ENCODE results near the gene CCDC134.

CCDC134 gene

GRCh38 chr22:41816241-41816640 lies 15.8 kb downstream of the CCDC134 start:
- no CpG with 5 or more reads among the region's 1 CpG for WGBS (ENCODE audit: insufficient coverage)
- no peak overlapping the region for H3K4me3 ChIP-seq (ENCODE audit: control insufficient read depth in 1 of 7, extremely low read depth in 1 of 7, insufficient read depth in 4 of 7, low read depth in 2 of 7, low read length in 6 of 7)
- ChIA-PET CTCF (interaction anchor here (1.4 kb wide), 1 partner anchor 16 kb away, joined by 10 read pairs; the partner anchor contains the start of gene CCDC134), POLR2A (no interaction called here)
- H3K4me1 ChIP-seq (ENCODE audit: control extremely low read depth in 1 of 4, control insufficient read depth in 4 of 4, insufficient read depth in 4 of 4, low read length in 3 of 4): no peaks in the 10 kb centered on the region
- H3K9me3 ChIP-seq (ENCODE audit: control extremely low read depth in 1 of 5, control insufficient read depth in 4 of 5, insufficient read depth in 2 of 5, low read depth in 1 of 5, low read length in 4 of 5): no peaks in the 10 kb centered on the region
- H3K27ac ChIP-seq (ENCODE audit: insufficient read depth in 1 of 2, low read depth in 1 of 2, low read length in 2 of 2, poor library complexity in 1 of 2, severe bottlenecking in 2 of 2): no peak overlapping the region
- no peaks in the 10 kb centered on the region for H3K27me3 ChIP-seq (replicated peaks in 2 of 5; ENCODE audit: control insufficient read depth in 4 of 5, insufficient read depth in 5 of 5, low read length in 4 of 5)
- H3K36me3 ChIP-seq (ENCODE audit: control insufficient read depth in 4 of 4, insufficient read depth in 4 of 4, low read length in 3 of 4): peaks cover 8 to 62% (median 41%) of the 10 kb centered on the region in 4 experiments
- no peak for DNase-seq

- no peaks in the 10 kb centered on the region for H3K4me1 ChIP-seq (ENCODE audit: control extremely low read depth in 1 of 4, control insufficient read depth in 4 of 4, insufficient read depth in 4 of 4, low read length in 3 of 4)
- no peak overlapping the region for H3K27ac ChIP-seq (ENCODE audit: insufficient read depth in 1 of 2, low read depth in 1 of 2, low read length in 2 of 2, poor library complexity in 1 of 2, severe bottlenecking in 2 of 2)
- no peaks in the 10 kb centered on the region for H3K9me3 ChIP-seq (ENCODE audit: control extremely low read depth in 1 of 5, control insufficient read depth in 4 of 5, insufficient read depth in 2 of 5, low read depth in 1 of 5, low read length in 4 of 5)
- no peak for DNase-seq
- H3K36me3 ChIP-seq (ENCODE audit: control insufficient read depth in 4 of 4, insufficient read depth in 4 of 4, low read length in 3 of 4): peaks cover 8 to 58% (median 41%) of the 10 kb centered on the region in 4 experiments
- 92% methylated on average over 2 of the region's 2 CpGs for WGBS (ENCODE audit: insufficient coverage)
- CTCF ChIA-PET: interaction anchor here (1.4 kb wide), 1 partner anchor 16 kb away, joined by 10 read pairs; the partner anchor contains the start of gene CCDC134
- H3K4me3 ChIP-seq (ENCODE audit: control insufficient read depth in 1 of 7, extremely low read depth in 1 of 7, insufficient read depth in 4 of 7, low read depth in 2 of 7, low read length in 6 of 7): no peak overlapping the region
- POLR2A ChIA-PET: no interaction called here
- H3K27me3 ChIP-seq (replicated peaks in 2 of 5; ENCODE audit: control insufficient read depth in 4 of 5, insufficient read depth in 5 of 5, low read length in 4 of 5): no peaks in the 10 kb centered on the region
Observed at GRCh38 chr22:41816871-41817270, 16.4 kb downstream of the CCDC134 start.

- WGBS (ENCODE audit: insufficient coverage): 96% methylated on average over 3 of the region's 5 CpGs
- Histone ChIP-seq H3K36me3 (ENCODE audit: control insufficient read depth in 4 of 4, insufficient read depth in 4 of 4, low read length in 3 of 4) (peaks cover 5 to 58% (median 38%) of the 10 kb centered on the region in 4 experiments), H3K27me3 (replicated peaks in 2 of 5; ENCODE audit: control insufficient read depth in 4 of 5, insufficient read depth in 5 of 5, low read length in 4 of 5) (no peaks in the 10 kb centered on the region), H3K27ac (ENCODE audit: insufficient read depth in 1 of 2, low read depth in 1 of 2, low read length in 2 of 2, poor library complexity in 1 of 2, severe bottlenecking in 2 of 2) (no peak overlapping the region), H3K9me3 (ENCODE audit: control extremely low read depth in 1 of 5, control insufficient read depth in 4 of 5, insufficient read depth in 2 of 5, low read depth in 1 of 5, low read length in 4 of 5) (no peaks in the 10 kb centered on the region), H3K4me3 (ENCODE audit: control insufficient read depth in 1 of 7, extremely low read depth in 1 of 7, insufficient read depth in 4 of 7, low read depth in 2 of 7, low read length in 6 of 7) (no peak overlapping the region), H3K4me1 (ENCODE audit: control extremely low read depth in 1 of 4, control insufficient read depth in 4 of 4, insufficient read depth in 4 of 4, low read length in 3 of 4) (no peaks in the 10 kb centered on the region)
- ChIA-PET POLR2A (no interaction called here), CTCF (interaction anchor here (1.3 kb wide), 1 partner anchor 14 kb away, joined by 3 read pairs; no protein-coding TSS in a partner anchor)
- no peak for DNase-seq
Observed at GRCh38 chr22:41818011-41818410, 17.5 kb downstream of the CCDC134 start.

- CTCF ChIA-PET: interaction anchor here (1.3 kb wide), 1 partner anchor 13 kb away, joined by 3 read pairs; no protein-coding TSS in a partner anchor
- WGBS (ENCODE audit: insufficient coverage): 97% methylated on average over 5 of the region's 6 CpGs
- Histone ChIP-seq H3K36me3 (ENCODE audit: control insufficient read depth in 4 of 4, insufficient read depth in 4 of 4, low read length in 3 of 4) (peaks cover 6 to 56% (median 34%) of the 10 kb centered on the region in 4 experiments), H3K27me3 (replicated peaks in 2 of 5; ENCODE audit: control insufficient read depth in 4 of 5, insufficient read depth in 5 of 5, low read length in 4 of 5) (no peaks in the 10 kb centered on the region), H3K4me3 (ENCODE audit: control insufficient read depth in 1 of 7, extremely low read depth in 1 of 7, insufficient read depth in 4 of 7, low read depth in 2 of 7, low read length in 6 of 7) (no peak overlapping the region), H3K9me3 (ENCODE audit: control extremely low read depth in 1 of 5, control insufficient read depth in 4 of 5, insufficient read depth in 2 of 5, low read depth in 1 of 5, low read length in 4 of 5) (no peaks in the 10 kb centered on the region), H3K27ac (ENCODE audit: insufficient read depth in 1 of 2, low read depth in 1 of 2, low read length in 2 of 2, poor library complexity in 1 of 2, severe bottlenecking in 2 of 2) (no peak overlapping the region), H3K4me1 (ENCODE audit: control extremely low read depth in 1 of 4, control insufficient read depth in 4 of 4, insufficient read depth in 4 of 4, low read length in 3 of 4) (no peaks in the 10 kb centered on the region)
- DNase-seq: no peak
- POLR2A ChIA-PET: no interaction called here
Observed at GRCh38 chr22:41818596-41818995, 18.1 kb downstream of the CCDC134 start.

GRCh38 chr22:41819257-41819656 lies 18.8 kb downstream of the CCDC134 start:
- no peak for DNase-seq
- Histone ChIP-seq H3K27me3 (replicated peaks in 2 of 5; ENCODE audit: control insufficient read depth in 4 of 5, insufficient read depth in 5 of 5, low read length in 4 of 5) (no peaks in the 10 kb centered on the region), H3K9me3 (ENCODE audit: control extremely low read depth in 1 of 5, control insufficient read depth in 4 of 5, insufficient read depth in 2 of 5, low read depth in 1 of 5, low read length in 4 of 5) (no peaks in the 10 kb centered on the region), H3K36me3 (ENCODE audit: control insufficient read depth in 4 of 4, insufficient read depth in 4 of 4, low read length in 3 of 4) (peaks cover 10 to 57% (median 37%) of the 10 kb centered on the region in 4 experiments), H3K27ac (ENCODE audit: insufficient read depth in 1 of 2, low read depth in 1 of 2, low read length in 2 of 2, poor library complexity in 1 of 2, severe bottlenecking in 2 of 2) (no peak overlapping the region), H3K4me3 (ENCODE audit: control insufficient read depth in 1 of 7, extremely low read depth in 1 of 7, insufficient read depth in 4 of 7, low read depth in 2 of 7, low read length in 6 of 7) (no peak overlapping the region), H3K4me1 (ENCODE audit: control extremely low read depth in 1 of 4, control insufficient read depth in 4 of 4, insufficient read depth in 4 of 4, low read length in 3 of 4) (no peaks in the 10 kb centered on the region)
- POLR2A ChIA-PET: interaction anchor here (0.5 kb wide), 1 partner anchor 111 kb away, joined by 4 read pairs; no protein-coding TSS in a partner anchor
- WGBS (ENCODE audit: insufficient coverage): 100% methylated on average over 1 of the region's 4 CpGs
- CTCF ChIA-PET: interaction anchor here (1.3 kb wide), 1 partner anchor 12 kb away, joined by 3 read pairs; no protein-coding TSS in a partner anchor

- WGBS (ENCODE audit: insufficient coverage): 97% methylated on average over 5 of the region's 5 CpGs
- ChIA-PET POLR2A (interaction anchor here (0.6 kb wide), 1 partner anchor 97 kb away, joined by 6 read pairs; no protein-coding TSS in a partner anchor), CTCF (interaction anchor here (1.3 to 1.7 kb wide), 3 partner anchors 42 to 120 kb away, joined by 3 to 6 read pairs (median 6); no protein-coding TSS in a partner anchor)
- no peak overlapping the region for H3K27ac ChIP-seq (ENCODE audit: insufficient read depth in 1 of 2, low read depth in 1 of 2, low read length in 2 of 2, poor library complexity in 1 of 2, severe bottlenecking in 2 of 2)
- H3K27me3 ChIP-seq (replicated peaks in 2 of 5; ENCODE audit: control insufficient read depth in 4 of 5, insufficient read depth in 5 of 5, low read length in 4 of 5): no peaks in the 10 kb centered on the region
- no peaks in the 10 kb centered on the region for H3K9me3 ChIP-seq (ENCODE audit: control extremely low read depth in 1 of 5, control insufficient read depth in 4 of 5, insufficient read depth in 2 of 5, low read depth in 1 of 5, low read length in 4 of 5)
- no peak overlapping the region for H3K4me3 ChIP-seq (ENCODE audit: control insufficient read depth in 1 of 7, extremely low read depth in 1 of 7, insufficient read depth in 4 of 7, low read depth in 2 of 7, low read length in 6 of 7)
- peaks cover 10 to 55% (median 37%) of the 10 kb centered on the region in 4 experiments for H3K36me3 ChIP-seq (ENCODE audit: control insufficient read depth in 4 of 4, insufficient read depth in 4 of 4, low read length in 3 of 4)
- H3K4me1 ChIP-seq (ENCODE audit: control extremely low read depth in 1 of 4, control insufficient read depth in 4 of 4, insufficient read depth in 4 of 4, low read length in 3 of 4): no peaks in the 10 kb centered on the region
- no peak for DNase-seq
Observed at GRCh38 chr22:41820447-41820846, 20.0 kb downstream of the CCDC134 start.

- ChIA-PET CTCF (interaction anchor here (1.1 to 2.5 kb wide), 10 partner anchors 18 to 124 kb away, joined by 3 to 11 read pairs (median 3); no protein-coding TSS in a partner anchor), POLR2A (no interaction called here)
Observed at GRCh38 chr22:41821471-41822316, 21.2 kb downstream of the CCDC134 start.

More at GRCh38 chr22:41821471-41822316, 21.2 kb downstream of the CCDC134 start:
- 91% methylated on average over 9 of the region's 12 CpGs for WGBS (ENCODE audit: insufficient coverage)
- H3K36me3 ChIP-seq (ENCODE audit: control insufficient read depth in 4 of 4, insufficient read depth in 4 of 4, low read length in 3 of 4): peaks cover 10 to 59% (median 40%) of the 10 kb centered on the region in 4 experiments
- H3K4me1 ChIP-seq (ENCODE audit: control extremely low read depth in 1 of 4, control insufficient read depth in 4 of 4, insufficient read depth in 4 of 4, low read length in 3 of 4): peaks cover 0 to 2% (median 0%) of the 10 kb centered on the region in 4 experiments
- H3K27me3 ChIP-seq (replicated peaks in 2 of 5; ENCODE audit: control insufficient read depth in 4 of 5, insufficient read depth in 5 of 5, low read length in 4 of 5): no peaks in the 10 kb centered on the region
- H3K4me3 ChIP-seq (ENCODE audit: control insufficient read depth in 1 of 7, extremely low read depth in 1 of 7, insufficient read depth in 4 of 7, low read depth in 2 of 7, low read length in 6 of 7): no peak overlapping the region
- no peak overlapping the region for H3K27ac ChIP-seq (ENCODE audit: insufficient read depth in 1 of 2, low read depth in 1 of 2, low read length in 2 of 2, poor library complexity in 1 of 2, severe bottlenecking in 2 of 2)
- DNase-seq: no peak
- H3K9me3 ChIP-seq (ENCODE audit: control extremely low read depth in 1 of 5, control insufficient read depth in 4 of 5, insufficient read depth in 2 of 5, low read depth in 1 of 5, low read length in 4 of 5): no peaks in the 10 kb centered on the region

Measured in common myeloid progenitor, CD34-positive (primary cell).